HCT116 (cell line): ENCODE data around the gene RNF183. TPM values are rescaled to one million over a fixed set of nuclear protein-coding genes. Genes with fewer than 3 reads are reported as not detected.
A peak's percentile ranks its signal among the peaks of the same experiment; 100 is the strongest.

Experiments used
- ATAC-seq: fragments of 200-7000 bp; cut with Tn5 transposase; 2 replicates; pipeline ENCODE4 v1.9.1; 2020; ENCODE audit warnings: mild to moderate bottlenecking, moderate library complexity
- BruUV-seq: library from RNA; stranded (reverse); fragments of 400-500 nt; replicated peaks from 2 replicates; lab custom pipeline; 2021; lab: Mats Ljungman, UMichigan
- CTCF ChIA-PET: fragments of 300-600 bp; sonication (Branson Sonifier 250); formaldehyde crosslinking; loops from one replicate; lab custom pipeline; 2021; ENCODE audit warnings: antibody characterized with exemption; lab: Charles Lee
- POLR2A ChIA-PET: fragments of 300-600, 350-600 bp; sonication (Branson Sonifier 250); formaldehyde crosslinking; loops from one replicate; lab custom pipeline; 2021; ENCODE audit warnings: antibody characterized with exemption; lab: Charles Lee
- RAD21 ChIA-PET, 2 experiments: fragments of 300-600 bp; sonication (Branson Sonifier 250); formaldehyde crosslinking; loops; one replicate each; lab custom pipeline; 2023; ENCODE audit warnings: low total read pairs in 2 of 2; ENCODE audit not compliant: uncharacterized antibody in 2 of 2, unreplicated experiment in 2 of 2, low non-redundant PET in 1 of 2; lab: Charles Lee
- DNase-seq: peaks from one replicate; pipeline ENCODE4 v3.0.0-alpha.2; 2010; ENCODE audit warnings: low read depth, low spot score
- H2AFZ ChIP-seq: fragments of 200-600 bp; shearing (Covaris generic), sonication (generic); 2 replicates; pipeline ENCODE4 v1.6.1; 2017; ENCODE audit warnings: low read depth, mixed run types, mixed read lengths, antibody characterized with exemption, low read length; ENCODE audit not compliant: poor library complexity, severe bottlenecking
- H3K27ac ChIP-seq: 2 replicates; pipeline ENCODE4 v1.5.1; 2012; ENCODE audit warnings: low read depth, low read length
- H3K27me3 ChIP-seq: fragments of 200-600 bp; sonication (generic); 2 replicates; pipeline ENCODE4 v1.6.1; 2016; ENCODE audit warnings: mixed run types, low read length, mixed read lengths; ENCODE audit not compliant: insufficient read depth
- H3K36me3 ChIP-seq, 2 experiments: fragments of 200-500 bp in 1 of 2; fragments of 200-600 bp in 1 of 2; sonication (Bioruptor generic) in 1 of 2; sonication (generic) in 1 of 2; 2 replicates each; pipeline versions ENCODE4 v1.5.1 to v1.6.1; 2014 to 2016; ENCODE audit warnings: low read length in 2 of 2, inconsistent platforms in 1 of 2, mixed read lengths in 1 of 2, mixed run types in 1 of 2; ENCODE audit not compliant: insufficient read depth in 2 of 2, control insufficient read depth in 1 of 2
- H3K4me1 ChIP-seq, 2 experiments: fragments of 200-600 bp in 1 of 2; sonication (generic) in 1 of 2; 2 replicates each; pipeline versions ENCODE4 v1.5.1 to v1.6.1; 2012 to 2017; ENCODE audit warnings: low read length in 2 of 2, inconsistent platforms in 1 of 2, mild to moderate bottlenecking in 1 of 2, mixed read lengths in 1 of 2, mixed run types in 1 of 2, moderate library complexity in 1 of 2; ENCODE audit not compliant: insufficient read depth in 2 of 2, control insufficient read depth in 1 of 2
- H3K4me2 ChIP-seq: fragments of 200-600 bp; sonication (generic); 2 replicates; pipeline ENCODE4 v1.6.1; 2017; ENCODE audit warnings: mixed run types, low read length, mixed read lengths
- H3K4me3 ChIP-seq, 2 experiments: fragments of 200-600 bp in 1 of 2; sonication (generic) in 1 of 2; replicated peaks in 1 of 2; 2 replicates each; pipeline ENCODE4 v1.5.1; 2011 to 2016; ENCODE audit warnings: low read length in 2 of 2, control low read depth in 1 of 2, low read depth in 1 of 2, mild to moderate bottlenecking in 1 of 2, mixed read lengths in 1 of 2, mixed run types in 1 of 2
- H3K79me2 ChIP-seq: fragments of 200-600 bp; sonication (generic); 2 replicates; pipeline ENCODE4 v1.6.1; 2017; ENCODE audit warnings: mild to moderate bottlenecking, mixed run types, low read length, moderate library complexity, mixed read lengths; ENCODE audit not compliant: insufficient read depth
- H3K9ac ChIP-seq: fragments of 200-600 bp; sonication (generic); 2 replicates; pipeline ENCODE4 v1.6.1; 2016; ENCODE audit warnings: low read length, mixed read lengths
- H3K9me2 ChIP-seq: fragments of 200-600 bp; sonication (generic), shearing (Covaris generic); 2 replicates; pipeline ENCODE4 v1.6.1; 2017; ENCODE audit warnings: mixed run types, mild to moderate bottlenecking, moderate library complexity; ENCODE audit not compliant: insufficient read depth
- H3K9me3 ChIP-seq, 2 experiments: fragments of 200-500 bp in 1 of 2; fragments of 200-600 bp in 1 of 2; sonication (Bioruptor generic) in 1 of 2; sonication (generic) in 1 of 2; 2 replicates each; pipeline ENCODE4 v1.6.1; 2014 to 2017; ENCODE audit warnings: low read length in 2 of 2, mixed read lengths in 2 of 2, inconsistent platforms in 1 of 2, low read depth in 1 of 2, mild to moderate bottlenecking in 1 of 2, mixed run types in 1 of 2, moderate library complexity in 1 of 2; ENCODE audit not compliant: control insufficient read depth in 1 of 2, insufficient read depth in 1 of 2
- H4K20me1 ChIP-seq: fragments of 200-600 bp; sonication (generic), shearing (Covaris generic); 2 replicates; pipeline ENCODE4 v1.6.1; 2017; ENCODE audit warnings: mixed run types, mild to moderate bottlenecking, moderate library complexity; ENCODE audit not compliant: insufficient read depth
- EGR1 ChIP-seq: IDR thresholded peaks from 2 replicates; pipeline ENCODE4 v1.6.1; 2012; ENCODE audit warnings: low read depth
- EZH2 ChIP-seq: fragments of 200-600 bp; sonication (generic); IDR thresholded peaks from 2 replicates; pipeline ENCODE4 v1.6.1; 2017; ENCODE audit warnings: antibody characterized with exemption, mixed run types
- EZH2phosphoT487 ChIP-seq: fragments of 200-600 bp; IDR thresholded peaks from 2 replicates; pipeline ENCODE4 v1.6.1; 2018; ENCODE audit warnings: antibody characterized with exemption, borderline replicate concordance
- FOSL1 ChIP-seq: IDR thresholded peaks from 2 replicates; pipeline ENCODE4 v1.6.1; 2012; ENCODE audit warnings: low read depth
- POLR2AphosphoS5 ChIP-seq: IDR thresholded peaks from 2 replicates; pipeline ENCODE4 v1.6.1; 2011; ENCODE audit warnings: mild to moderate bottlenecking, low read depth, low read length, moderate library complexity
- SIN3A ChIP-seq: IDR thresholded peaks from 2 replicates; pipeline ENCODE4 v1.6.1; 2012; ENCODE audit warnings: low read depth
- SP1 ChIP-seq: IDR thresholded peaks from 2 replicates; pipeline ENCODE4 v1.6.1; 2012; ENCODE audit warnings: low read depth
- TCF7L2 ChIP-seq: IDR thresholded peaks from 2 replicates; pipeline ENCODE4 v1.7.0; 2011; ENCODE audit warnings: borderline replicate concordance, inconsistent platforms; ENCODE audit not compliant: insufficient read depth, insufficient read length; ENCODE audit errors: extremely low read depth
- YY1 ChIP-seq: IDR thresholded peaks from 2 replicates; pipeline ENCODE4 v1.6.1; 2011; ENCODE audit warnings: low read length, low read depth, moderate library complexity, mild to moderate bottlenecking; ENCODE audit not compliant: insufficient replicate concordance; ENCODE audit errors: extremely low read depth
- ZFX ChIP-seq: fragments of 450-650 bp; IDR thresholded peaks from 2 replicates; pipeline ENCODE4 v1.6.1; 2017
- ZNF274 ChIP-seq: fragments of 200-500 bp; sonication (Bioruptor generic); IDR thresholded peaks from 2 replicates; pipeline ENCODE4 v1.6.1; 2014; ENCODE audit warnings: mild to moderate bottlenecking, low read depth, low read length, inconsistent platforms
- intact Hi-C: fragments of 100-400 bp; cut with micrococcal nuclease; formaldehyde crosslinking; loops from 2 replicates; pipeline ENCODE4 v1.10.0; 2022
- total RNA-seq: library from RNA; stranded (reverse); gene quantifications from one replicate; pipeline ENCODE4 v1.2.1, GENCODE V29; 2021; ENCODE audit not compliant: unreplicated experiment
- TF ChIP-seq, protein P1 (sequence below), 3 experiments: fragments of 200-600 bp in 1 of 3; sonication (generic) in 1 of 3; IDR thresholded peaks in 2 of 3; conservative IDR thresholded peaks in 1 of 3; 2 replicates each; pipeline ENCODE4 v1.5.1; 2012 to 2017; ENCODE audit warnings: low read depth in 2 of 3, low read length in 2 of 3, antibody characterized with exemption in 1 of 3, borderline replicate concordance in 1 of 3, control low read depth in 1 of 3, mild to moderate bottlenecking in 1 of 3, mixed read lengths in 1 of 3, mixed run types in 1 of 3, moderate library complexity in 1 of 3; ENCODE audit not compliant: insufficient read depth in 1 of 3

The RNF183 gene
- total RNA-seq, 1 experiment from 2014 or later = 0.12 TPM

GRCh38 chr9:113352411-113352810 lies 49.2 kb upstream of the RNF183 start:
- no TSS peak for BruUV-seq
- no peak for DNase-seq
- Histone ChIP-seq H3K9me3 (no peaks in the 10 kb centered on the region), H3K27ac (no peak overlapping the region), H4K20me1 (no peaks in the 10 kb centered on the region), H3K4me2 (peak overlapping the region; percentile 40), H2AFZ (no peak overlapping the region), H3K4me3 (no peak overlapping the region), H3K27me3 (no peaks in the 10 kb centered on the region), H3K9ac (no peak overlapping the region), H3K9me2 (no peaks in the 10 kb centered on the region), H3K4me1 (peaks cover 3 to 34% of the 10 kb centered on the region in 2 experiments; a peak in 3 of 4 replicates), H3K79me2 (peaks cover 22% of the 10 kb centered on the region)
- intact Hi-C loops = no loop called here
- ChIA-PET RAD21 (no interaction called here), POLR2A (no interaction called here)
- TF ChIP-seq, protein P1, sequence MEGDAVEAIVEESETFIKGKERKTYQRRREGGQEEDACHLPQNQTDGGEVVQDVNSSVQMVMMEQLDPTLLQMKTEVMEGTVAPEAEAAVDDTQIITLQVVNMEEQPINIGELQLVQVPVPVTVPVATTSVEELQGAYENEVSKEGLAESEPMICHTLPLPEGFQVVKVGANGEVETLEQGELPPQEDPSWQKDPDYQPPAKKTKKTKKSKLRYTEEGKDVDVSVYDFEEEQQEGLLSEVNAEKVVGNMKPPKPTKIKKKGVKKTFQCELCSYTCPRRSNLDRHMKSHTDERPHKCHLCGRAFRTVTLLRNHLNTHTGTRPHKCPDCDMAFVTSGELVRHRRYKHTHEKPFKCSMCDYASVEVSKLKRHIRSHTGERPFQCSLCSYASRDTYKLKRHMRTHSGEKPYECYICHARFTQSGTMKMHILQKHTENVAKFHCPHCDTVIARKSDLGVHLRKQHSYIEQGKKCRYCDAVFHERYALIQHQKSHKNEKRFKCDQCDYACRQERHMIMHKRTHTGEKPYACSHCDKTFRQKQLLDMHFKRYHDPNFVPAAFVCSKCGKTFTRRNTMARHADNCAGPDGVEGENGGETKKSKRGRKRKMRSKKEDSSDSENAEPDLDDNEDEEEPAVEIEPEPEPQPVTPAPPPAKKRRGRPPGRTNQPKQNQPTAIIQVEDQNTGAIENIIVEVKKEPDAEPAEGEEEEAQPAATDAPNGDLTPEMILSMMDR (IDR thresholded peaks at IDR 0.05 in 2 of 3, conservative IDR thresholded peaks at IDR 0.05 in 1 of 3; ENCODE audit: borderline replicate concordance in 1 of 3, insufficient read depth in 1 of 3, low read depth in 2 of 3, low read length in 2 of 3) = no peak
- no peak for TF ChIP-seq YY1
- no peak for TF ChIP-seq FOSL1
- TF ChIP-seq ZFX = no peak
- no peak for TF ChIP-seq SIN3A
- no peak for TF ChIP-seq POLR2AphosphoS5
- TF ChIP-seq EGR1 = no peak
- no peak for TF ChIP-seq ZNF274
- no peak for TF ChIP-seq SP1
- no peak for TF ChIP-seq TCF7L2
- TF ChIP-seq EZH2 = no peak
- no peak for TF ChIP-seq EZH2phosphoT487
- TF ChIP-seq, all 23 proteins: peak for 0
- no peak for ATAC-seq
- CTCF ChIA-PET = no interaction called here
- H3K36me3 ChIP-seq = peaks cover 4% of the 10 kb centered on the region in 2 experiments; a peak in 1 of 4 replicates
